ENCODE measurements around the gene LIN54.

- TF ChIP-seq POLR2G (IDR thresholded peaks at IDR 0.05; ENCODE audit: low read depth, low read length), result peak; percentile 92
- no peak for TF ChIP-seq STAG1 (CRISPR knock-in tag; IDR thresholded peaks at IDR 0.05; ENCODE audit: borderline replicate concordance)
- no peak for TF ChIP-seq EZH2 (IDR thresholded peaks at IDR 0.05; ENCODE audit: borderline replicate concordance, low read depth, low read length)
- TF ChIP-seq YY1 (IDR thresholded peaks at IDR 0.05; ENCODE audit: borderline replicate concordance in 1 of 3, control insufficient read depth in 1 of 3, extremely low read depth in 1 of 3, insufficient read depth in 3 of 3, insufficient read length in 1 of 3, insufficient replicate concordance in 2 of 3, low read depth in 1 of 3, low read length in 2 of 3), result peak in 2 of 3 experiments; percentile 66 to 67
- peak; percentile 66; the same call in 1 of the 2 replicates for TF ChIP-seq PHF8 (IDR thresholded peaks at IDR 0.05; ENCODE audit: borderline replicate concordance, low read length)
- peak; percentile 65 for TF ChIP-seq EP300 (IDR thresholded peaks at IDR 0.05; ENCODE audit: low read length)
- TF ChIP-seq FUS (optimal IDR thresholded peaks at IDR 0.05; ENCODE audit: low read depth, low read length), result no peak
- TF ChIP-seq CTCF (IDR thresholded peaks at IDR 0.05 in 2 of 3, conservative IDR thresholded peaks at IDR 0.05 in 1 of 3; ENCODE audit: insufficient read depth in 2 of 3, low read depth in 1 of 3, low read length in 3 of 3), result peak; percentile 60 to 74 (median 63); a peak in 4 of 6 replicates
- TF ChIP-seq POLR2A (conservative IDR thresholded peaks at IDR 0.05), result peak; percentile 87
- no peak for TF ChIP-seq CEBPG (CRISPR knock-in tag; IDR thresholded peaks at IDR 0.05)
- TF ChIP-seq CEBPG (tag; conservative IDR thresholded peaks at IDR 0.05 in 1 of 2, IDR thresholded peaks at IDR 0.05 in 1 of 2), result peak in 1 of 2 experiments; percentile 59; a peak in 1 of 4 replicates
- TF ChIP-seq, protein P1, sequence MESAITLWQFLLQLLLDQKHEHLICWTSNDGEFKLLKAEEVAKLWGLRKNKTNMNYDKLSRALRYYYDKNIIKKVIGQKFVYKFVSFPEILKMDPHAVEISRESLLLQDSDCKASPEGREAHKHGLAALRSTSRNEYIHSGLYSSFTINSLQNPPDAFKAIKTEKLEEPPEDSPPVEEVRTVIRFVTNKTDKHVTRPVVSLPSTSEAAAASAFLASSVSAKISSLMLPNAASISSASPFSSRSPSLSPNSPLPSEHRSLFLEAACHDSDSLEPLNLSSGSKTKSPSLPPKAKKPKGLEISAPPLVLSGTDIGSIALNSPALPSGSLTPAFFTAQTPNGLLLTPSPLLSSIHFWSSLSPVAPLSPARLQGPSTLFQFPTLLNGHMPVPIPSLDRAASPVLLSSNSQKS (CRISPR knock-in tag; IDR thresholded peaks at IDR 0.05), result no peak
- no peak for TF ChIP-seq ETV1 (tag; conservative IDR thresholded peaks at IDR 0.05; ENCODE audit: low read depth)
Observed at GRCh38 chr4:83012687-83013419, 2.2 kb upstream of the LIN54 start.
